ENCODE results near the gene TBCK. TPM values are rescaled to one million over a fixed set of nuclear protein-coding genes. Genes with fewer than 3 reads are reported as not detected.

TBCK gene
- total and polyA plus RNA-seq, 2 of the 13 experiments (the other 11 are each of a cell fraction or from before 2014, with no cell fraction given), result 51.0 to 62.4 TPM

GRCh38 chr4:106315968-106316772, at the start of gene TBCK, which contains the start of gene AIMP1 (continued):
- TF ChIP-seq, protein P1, sequence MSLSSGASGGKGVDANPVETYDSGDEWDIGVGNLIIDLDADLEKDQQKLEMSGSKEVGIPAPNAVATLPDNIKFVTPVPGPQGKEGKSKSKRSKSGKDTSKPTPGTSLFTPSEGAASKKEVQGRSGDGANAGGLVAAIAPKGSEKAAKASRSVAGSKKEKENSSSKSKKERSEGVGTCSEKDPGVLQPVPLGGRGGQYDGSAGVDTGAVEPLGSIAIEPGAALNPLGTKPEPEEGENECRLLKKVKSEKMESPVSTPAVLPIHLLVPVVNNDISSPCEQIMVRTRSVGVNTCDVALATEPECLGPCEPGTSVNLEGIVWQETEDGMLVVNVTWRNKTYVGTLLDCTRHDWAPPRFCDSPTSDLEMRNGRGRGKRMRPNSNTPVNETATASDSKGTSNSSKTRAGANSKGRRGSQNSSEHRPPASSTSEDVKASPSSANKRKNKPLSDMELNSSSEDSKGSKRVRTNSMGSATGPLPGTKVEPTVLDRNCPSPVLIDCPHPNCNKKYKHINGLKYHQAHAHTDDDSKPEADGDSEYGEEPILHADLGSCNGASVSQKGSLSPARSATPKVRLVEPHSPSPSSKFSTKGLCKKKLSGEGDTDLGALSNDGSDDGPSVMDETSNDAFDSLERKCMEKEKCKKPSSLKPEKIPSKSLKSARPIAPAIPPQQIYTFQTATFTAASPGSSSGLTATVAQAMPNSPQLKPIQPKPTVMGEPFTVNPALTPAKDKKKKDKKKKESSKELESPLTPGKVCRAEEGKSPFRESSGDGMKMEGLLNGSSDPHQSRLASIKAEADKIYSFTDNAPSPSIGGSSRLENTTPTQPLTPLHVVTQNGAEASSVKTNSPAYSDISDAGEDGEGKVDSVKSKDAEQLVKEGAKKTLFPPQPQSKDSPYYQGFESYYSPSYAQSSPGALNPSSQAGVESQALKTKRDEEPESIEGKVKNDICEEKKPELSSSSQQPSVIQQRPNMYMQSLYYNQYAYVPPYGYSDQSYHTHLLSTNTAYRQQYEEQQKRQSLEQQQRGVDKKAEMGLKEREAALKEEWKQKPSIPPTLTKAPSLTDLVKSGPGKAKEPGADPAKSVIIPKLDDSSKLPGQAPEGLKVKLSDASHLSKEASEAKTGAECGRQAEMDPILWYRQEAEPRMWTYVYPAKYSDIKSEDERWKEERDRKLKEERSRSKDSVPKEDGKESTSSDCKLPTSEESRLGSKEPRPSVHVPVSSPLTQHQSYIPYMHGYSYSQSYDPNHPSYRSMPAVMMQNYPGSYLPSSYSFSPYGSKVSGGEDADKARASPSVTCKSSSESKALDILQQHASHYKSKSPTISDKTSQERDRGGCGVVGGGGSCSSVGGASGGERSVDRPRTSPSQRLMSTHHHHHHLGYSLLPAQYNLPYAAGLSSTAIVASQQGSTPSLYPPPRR (CRISPR knock-in tag; IDR thresholded peaks at IDR 0.05; ENCODE audit: borderline replicate concordance), result no peak; the same call in 1 of the 2 replicates
- TF ChIP-seq, protein P2, sequence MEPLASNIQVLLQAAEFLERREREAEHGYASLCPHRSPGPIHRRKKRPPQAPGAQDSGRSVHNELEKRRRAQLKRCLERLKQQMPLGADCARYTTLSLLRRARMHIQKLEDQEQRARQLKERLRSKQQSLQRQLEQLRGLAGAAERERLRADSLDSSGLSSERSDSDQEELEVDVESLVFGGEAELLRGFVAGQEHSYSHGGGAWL (CRISPR knock-in tag; IDR thresholded peaks at IDR 0.05), result no peak; the same call in 1 of the 2 replicates
- TF ChIP-seq, protein P3, sequence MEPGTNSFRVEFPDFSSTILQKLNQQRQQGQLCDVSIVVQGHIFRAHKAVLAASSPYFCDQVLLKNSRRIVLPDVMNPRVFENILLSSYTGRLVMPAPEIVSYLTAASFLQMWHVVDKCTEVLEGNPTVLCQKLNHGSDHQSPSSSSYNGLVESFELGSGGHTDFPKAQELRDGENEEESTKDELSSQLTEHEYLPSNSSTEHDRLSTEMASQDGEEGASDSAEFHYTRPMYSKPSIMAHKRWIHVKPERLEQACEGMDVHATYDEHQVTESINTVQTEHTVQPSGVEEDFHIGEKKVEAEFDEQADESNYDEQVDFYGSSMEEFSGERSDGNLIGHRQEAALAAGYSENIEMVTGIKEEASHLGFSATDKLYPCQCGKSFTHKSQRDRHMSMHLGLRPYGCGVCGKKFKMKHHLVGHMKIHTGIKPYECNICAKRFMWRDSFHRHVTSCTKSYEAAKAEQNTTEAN (CRISPR knock-in tag; conservative IDR thresholded peaks at IDR 0.05), result no peak
- TF ChIP-seq, protein P4, sequence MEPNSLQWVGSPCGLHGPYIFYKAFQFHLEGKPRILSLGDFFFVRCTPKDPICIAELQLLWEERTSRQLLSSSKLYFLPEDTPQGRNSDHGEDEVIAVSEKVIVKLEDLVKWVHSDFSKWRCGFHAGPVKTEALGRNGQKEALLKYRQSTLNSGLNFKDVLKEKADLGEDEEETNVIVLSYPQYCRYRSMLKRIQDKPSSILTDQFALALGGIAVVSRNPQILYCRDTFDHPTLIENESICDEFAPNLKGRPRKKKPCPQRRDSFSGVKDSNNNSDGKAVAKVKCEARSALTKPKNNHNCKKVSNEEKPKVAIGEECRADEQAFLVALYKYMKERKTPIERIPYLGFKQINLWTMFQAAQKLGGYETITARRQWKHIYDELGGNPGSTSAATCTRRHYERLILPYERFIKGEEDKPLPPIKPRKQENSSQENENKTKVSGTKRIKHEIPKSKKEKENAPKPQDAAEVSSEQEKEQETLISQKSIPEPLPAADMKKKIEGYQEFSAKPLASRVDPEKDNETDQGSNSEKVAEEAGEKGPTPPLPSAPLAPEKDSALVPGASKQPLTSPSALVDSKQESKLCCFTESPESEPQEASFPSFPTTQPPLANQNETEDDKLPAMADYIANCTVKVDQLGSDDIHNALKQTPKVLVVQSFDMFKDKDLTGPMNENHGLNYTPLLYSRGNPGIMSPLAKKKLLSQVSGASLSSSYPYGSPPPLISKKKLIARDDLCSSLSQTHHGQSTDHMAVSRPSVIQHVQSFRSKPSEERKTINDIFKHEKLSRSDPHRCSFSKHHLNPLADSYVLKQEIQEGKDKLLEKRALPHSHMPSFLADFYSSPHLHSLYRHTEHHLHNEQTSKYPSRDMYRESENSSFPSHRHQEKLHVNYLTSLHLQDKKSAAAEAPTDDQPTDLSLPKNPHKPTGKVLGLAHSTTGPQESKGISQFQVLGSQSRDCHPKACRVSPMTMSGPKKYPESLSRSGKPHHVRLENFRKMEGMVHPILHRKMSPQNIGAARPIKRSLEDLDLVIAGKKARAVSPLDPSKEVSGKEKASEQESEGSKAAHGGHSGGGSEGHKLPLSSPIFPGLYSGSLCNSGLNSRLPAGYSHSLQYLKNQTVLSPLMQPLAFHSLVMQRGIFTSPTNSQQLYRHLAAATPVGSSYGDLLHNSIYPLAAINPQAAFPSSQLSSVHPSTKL (CRISPR knock-in tag; IDR thresholded peaks at IDR 0.05), result 0 out of 2 replicates have a peak, but pooled peaks have one; percentile 20
- TF ChIP-seq HOXA7 (CRISPR knock-in tag; IDR thresholded peaks at IDR 0.05) (no peak), ZNF672 (CRISPR knock-in tag; IDR thresholded peaks at IDR 0.05) (no peak), ZNF549 (CRISPR knock-in tag; IDR thresholded peaks at IDR 0.05) (no peak), POLR2A (IDR thresholded peaks at IDR 0.05; ENCODE audit: insufficient read depth in 1 of 2, low read depth in 2 of 2, low read length in 2 of 2) (peak; percentile 72 to 84), HMGXB3 (CRISPR knock-in tag; IDR thresholded peaks at IDR 0.05; ENCODE audit: borderline replicate concordance) (no peak)
- TF ChIP-seq, protein P5, sequence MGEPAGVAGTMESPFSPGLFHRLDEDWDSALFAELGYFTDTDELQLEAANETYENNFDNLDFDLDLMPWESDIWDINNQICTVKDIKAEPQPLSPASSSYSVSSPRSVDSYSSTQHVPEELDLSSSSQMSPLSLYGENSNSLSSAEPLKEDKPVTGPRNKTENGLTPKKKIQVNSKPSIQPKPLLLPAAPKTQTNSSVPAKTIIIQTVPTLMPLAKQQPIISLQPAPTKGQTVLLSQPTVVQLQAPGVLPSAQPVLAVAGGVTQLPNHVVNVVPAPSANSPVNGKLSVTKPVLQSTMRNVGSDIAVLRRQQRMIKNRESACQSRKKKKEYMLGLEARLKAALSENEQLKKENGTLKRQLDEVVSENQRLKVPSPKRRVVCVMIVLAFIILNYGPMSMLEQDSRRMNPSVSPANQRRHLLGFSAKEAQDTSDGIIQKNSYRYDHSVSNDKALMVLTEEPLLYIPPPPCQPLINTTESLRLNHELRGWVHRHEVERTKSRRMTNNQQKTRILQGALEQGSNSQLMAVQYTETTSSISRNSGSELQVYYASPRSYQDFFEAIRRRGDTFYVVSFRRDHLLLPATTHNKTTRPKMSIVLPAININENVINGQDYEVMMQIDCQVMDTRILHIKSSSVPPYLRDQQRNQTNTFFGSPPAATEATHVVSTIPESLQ (CRISPR knock-in tag; conservative IDR thresholded peaks at IDR 0.05), result no peak
